ENCODE data around the gene XCL2.
"Not testable (repeated sequence)": the region's sequence is repeated elsewhere in the genome, so short reads cannot be mapped to it uniquely, and the experiment has no call there.

XCL2 gene, protein sequence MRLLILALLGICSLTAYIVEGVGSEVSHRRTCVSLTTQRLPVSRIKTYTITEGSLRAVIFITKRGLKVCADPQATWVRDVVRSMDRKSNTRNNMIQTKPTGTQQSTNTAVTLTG

DNA sequence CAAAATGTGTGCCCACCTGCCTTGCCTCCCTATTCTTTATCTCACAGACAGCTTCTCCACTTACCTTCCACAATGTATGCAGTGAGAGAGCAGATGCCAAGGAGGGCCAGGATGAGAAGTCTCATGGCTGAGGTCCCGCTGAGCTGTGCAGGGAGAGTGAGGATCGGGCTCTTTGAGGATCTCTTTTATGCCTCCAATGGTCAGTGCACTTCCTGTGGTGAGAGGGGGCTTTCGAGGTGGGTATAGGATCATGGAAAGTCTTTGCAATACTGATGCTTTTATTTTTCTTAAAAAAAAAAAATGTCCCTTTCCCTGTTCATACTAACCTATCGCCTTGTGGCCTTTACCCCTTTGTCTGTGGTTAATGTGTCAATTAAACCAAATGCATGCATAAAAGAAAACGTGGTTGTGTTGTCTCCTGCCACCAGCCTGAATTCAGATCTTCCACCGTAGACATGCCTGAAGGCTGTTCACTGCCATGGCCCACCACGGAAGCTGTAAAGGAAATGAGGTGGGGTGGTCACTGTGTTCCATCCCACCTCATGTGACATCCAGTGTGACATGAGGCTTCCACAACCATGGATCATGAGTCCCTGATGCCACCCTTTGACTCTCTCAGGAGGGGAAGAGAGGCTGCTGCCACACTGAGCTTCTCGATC, at the start of gene XCL2:
XCL2 (minus strand) TSS at position 158 of the 659 bp plus-strand sequence; CDS start at position 125, 33 bp downstream.
- not testable (repeated sequence) for DNase-seq

DNA sequence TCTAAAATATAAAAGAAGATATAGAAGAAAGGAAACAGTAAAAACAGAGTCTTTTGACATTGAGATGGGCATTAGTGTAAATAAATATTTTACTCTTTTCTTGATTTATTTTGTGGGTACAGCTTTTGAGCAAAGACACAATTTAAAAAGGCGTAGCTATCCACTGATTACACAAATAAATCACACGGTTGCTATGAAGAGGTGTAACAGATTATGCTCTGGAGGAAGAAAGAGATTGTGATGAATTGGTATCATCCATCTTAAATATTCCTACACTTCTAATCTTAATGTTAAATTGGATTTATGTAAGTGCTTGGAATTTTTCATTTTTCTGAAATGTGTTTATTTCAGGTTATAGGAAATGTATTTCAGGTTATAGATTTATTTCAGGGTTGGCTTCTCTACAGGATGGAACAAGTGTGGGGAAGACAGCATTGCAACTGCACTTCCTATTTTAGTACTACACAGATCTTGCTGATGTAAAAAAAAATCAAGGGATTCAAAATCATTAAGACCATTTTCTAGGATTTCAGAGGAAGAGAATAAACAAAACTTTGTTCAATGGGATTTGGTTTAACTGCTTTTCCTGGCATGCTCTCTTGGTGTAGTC, 47.9 kb upstream of the XCL2 start:
- no peak for DNase-seq

DNA sequence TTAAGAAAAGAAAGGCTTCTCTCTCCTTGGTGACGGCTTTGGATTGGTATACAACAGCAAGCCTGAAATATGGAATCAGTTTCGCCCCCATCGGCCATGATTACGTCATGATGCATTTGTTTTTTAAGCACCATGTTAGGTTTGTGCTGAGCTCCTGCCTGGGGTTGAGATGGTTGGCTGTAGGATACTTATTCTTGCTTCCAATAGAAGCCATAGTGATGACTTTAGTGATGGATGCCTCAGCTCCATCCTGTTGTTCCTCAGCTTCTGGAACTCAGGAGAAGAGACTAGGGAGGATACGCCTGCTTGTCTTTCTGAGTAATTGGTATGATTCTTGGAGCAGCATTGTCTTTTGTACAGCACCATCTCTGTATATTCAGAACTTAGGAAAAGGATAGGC, 47.3 kb upstream of the XCL2 start:
- DNase-seq: no peak

DNA sequence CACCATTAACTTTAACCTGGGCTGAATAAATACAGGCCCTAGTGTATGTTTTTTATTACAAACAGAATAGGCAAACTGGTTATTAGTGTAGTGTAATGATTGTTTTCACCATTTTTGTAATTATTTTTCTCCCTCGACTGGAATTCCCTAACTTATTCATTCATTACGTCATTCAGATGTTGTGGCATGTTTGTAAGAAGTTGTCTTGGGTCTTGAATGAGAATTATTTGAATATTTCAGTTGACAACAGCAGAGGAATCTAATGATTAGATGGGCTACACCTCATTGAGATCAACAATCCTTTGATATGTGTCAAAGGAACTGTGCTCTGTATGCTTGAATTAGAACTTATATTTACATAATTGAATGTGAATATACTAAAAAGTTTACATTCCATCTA, 45.4 kb upstream of the XCL2 start:
- no peak for DNase-seq

DNA sequence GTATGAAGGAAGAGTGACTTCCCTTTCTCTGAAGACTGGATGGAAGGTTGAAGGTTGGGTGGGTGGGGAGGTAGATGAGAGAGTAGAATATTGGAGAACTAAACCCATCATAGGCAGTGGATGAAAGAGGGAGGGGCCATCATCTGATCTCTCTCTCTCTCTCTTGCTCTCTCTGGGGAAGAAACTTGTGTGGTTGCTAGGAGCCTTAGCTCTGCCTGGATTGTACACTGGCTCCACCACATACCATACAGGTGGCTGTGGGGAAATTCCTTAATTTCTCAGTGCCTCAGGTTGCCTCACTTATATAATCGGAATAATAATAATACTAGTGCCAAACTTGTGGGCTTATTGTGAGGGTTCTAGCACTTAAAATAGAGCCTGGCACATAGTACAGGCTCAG, 42.1 kb upstream of the XCL2 start:
- no peak for DNase-seq

DNA sequence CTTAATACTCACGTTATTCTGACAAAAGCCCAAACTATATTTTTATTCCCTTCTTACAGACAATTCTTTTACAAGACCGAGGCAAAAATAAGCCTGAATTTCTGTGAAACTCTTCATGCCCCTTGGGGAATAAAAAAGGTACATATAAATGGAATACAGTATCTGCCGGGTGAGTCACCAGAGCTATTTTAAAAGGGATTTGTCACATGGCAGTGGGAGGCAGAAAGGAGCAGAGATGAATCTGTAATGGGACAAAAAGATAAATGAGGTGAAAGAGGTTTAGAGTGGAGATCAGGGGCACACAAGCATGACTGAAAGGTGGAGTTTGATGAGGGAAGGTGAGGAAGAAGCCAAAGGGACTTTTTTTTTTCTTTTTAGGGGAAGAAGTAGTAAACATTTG, 41.4 kb upstream of the XCL2 start:
- no peak for DNase-seq

DNA sequence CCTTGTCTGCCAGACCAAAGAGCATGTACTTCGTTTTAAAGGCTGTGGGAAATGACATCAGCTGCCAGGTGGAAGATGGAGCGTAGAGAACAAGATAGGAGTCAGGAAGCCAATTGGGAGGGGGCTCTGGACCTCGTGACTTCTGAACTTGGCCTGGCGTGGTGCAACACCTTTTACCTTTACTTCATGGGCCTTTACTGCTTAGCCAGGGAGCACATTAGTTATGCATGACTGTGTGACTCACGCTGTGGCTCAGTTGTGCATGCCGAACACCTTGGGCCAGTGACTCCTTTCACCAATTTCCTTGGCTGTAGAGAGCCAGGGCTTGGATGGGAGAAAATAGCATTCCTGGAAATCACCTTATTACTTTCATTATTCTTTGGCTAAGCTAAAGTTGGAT, 39.8 kb upstream of the XCL2 start:
- no peak for DNase-seq

DNA sequence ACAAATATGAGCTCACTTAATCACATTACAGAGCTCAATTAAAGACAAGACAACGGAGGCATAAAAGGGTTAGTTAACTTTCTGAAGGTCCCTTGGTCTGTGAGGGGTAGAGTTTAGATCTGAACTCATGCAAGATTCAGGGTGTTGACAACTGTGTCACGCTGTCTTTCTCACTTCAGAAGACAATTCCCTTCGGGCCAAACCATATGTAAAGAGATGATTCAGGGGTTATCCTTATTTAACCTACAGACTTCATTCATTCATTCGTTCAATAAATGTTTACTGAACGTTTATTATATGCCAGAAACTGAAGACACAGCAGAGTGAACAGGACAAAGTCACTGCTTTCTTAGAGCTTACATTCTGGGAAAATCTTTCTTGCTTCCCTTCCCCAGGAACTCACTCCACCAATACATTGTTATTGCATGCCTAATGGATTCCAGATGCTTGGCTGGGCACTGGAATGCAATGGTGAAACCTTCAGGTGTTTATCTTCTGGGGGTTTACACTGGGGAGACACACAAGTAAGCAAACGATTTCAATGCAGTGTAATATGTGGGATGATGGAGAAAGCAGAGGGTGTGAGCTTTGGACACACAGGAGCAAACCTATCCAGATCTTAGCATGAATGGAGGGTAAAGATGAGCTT, 39.0 kb upstream of the XCL2 start:
- DNase-seq: no peak

DNA sequence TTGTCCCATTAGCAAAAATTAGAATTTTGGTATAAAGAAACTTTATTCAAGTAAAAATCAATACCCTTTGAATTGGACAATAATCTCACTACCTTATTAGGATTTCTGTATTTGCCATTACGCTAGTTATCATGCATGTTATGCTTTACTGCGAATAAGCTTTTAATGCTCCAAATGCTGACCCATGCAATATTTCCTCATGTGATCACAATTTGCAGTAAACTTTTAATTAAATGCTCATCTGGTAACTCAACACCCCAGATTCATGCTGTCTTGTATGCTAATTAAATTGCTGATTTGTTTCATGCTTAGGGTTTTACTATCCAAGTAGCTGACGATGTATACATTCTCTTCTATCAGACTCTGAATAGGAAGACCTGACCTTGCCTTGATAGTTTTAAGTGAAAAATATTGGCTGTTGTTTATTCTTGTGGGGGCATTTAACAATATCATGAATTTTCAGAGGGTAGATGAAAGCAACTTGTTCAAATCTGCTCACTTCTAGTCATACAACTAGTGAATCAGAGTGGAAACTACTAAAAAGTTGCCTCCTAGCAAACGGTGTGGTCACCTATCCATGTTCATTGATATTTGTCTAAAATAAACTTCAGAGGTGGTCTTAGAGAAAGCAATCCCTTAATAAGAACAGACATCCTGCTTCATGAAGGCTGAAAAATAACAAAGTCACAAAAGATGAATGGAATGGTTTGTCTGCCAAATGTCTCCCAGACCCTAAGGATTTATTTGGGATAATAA, 38.2 kb upstream of the XCL2 start:
- no peak for DNase-seq

DNA sequence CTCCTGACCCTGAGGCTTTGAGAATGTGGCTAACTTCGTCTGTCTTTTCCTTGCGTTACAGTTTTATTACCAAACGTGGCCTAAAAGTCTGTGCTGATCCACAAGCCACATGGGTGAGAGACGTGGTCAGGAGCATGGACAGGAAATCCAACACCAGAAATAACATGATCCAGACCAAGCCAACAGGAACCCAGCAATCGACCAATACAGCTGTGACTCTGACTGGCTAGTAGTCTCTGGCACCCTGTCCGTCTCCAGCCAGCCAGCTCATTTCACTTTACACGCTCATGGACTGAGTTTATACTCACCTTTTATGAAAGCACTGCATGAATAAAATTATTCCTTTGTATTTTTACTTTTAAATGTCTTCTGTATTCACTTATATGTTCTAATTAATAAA, 37.2 kb upstream of the XCL2 start:
- not testable (repeated sequence) for DNase-seq

DNA sequence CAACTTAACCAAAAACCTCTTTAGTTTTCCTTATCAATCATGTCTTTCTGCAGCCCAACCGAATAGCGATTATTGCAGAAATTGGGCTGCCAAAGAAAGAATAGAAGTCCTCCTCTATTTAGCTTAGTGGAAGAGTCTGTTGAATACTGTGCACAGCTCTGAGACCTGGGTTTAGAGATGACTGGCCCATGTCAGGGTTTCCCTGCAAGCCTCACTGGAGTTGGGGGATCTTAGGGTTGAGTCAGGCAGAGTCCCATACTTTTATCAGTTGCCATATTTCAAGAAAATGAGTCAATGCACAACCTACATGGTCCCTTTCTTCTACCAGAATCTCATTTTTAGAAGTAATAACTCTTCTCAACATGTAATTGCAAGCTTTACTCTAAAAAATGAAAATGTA, 36.5 kb upstream of the XCL2 start:
- DNase-seq: not testable (repeated sequence)

DNA sequence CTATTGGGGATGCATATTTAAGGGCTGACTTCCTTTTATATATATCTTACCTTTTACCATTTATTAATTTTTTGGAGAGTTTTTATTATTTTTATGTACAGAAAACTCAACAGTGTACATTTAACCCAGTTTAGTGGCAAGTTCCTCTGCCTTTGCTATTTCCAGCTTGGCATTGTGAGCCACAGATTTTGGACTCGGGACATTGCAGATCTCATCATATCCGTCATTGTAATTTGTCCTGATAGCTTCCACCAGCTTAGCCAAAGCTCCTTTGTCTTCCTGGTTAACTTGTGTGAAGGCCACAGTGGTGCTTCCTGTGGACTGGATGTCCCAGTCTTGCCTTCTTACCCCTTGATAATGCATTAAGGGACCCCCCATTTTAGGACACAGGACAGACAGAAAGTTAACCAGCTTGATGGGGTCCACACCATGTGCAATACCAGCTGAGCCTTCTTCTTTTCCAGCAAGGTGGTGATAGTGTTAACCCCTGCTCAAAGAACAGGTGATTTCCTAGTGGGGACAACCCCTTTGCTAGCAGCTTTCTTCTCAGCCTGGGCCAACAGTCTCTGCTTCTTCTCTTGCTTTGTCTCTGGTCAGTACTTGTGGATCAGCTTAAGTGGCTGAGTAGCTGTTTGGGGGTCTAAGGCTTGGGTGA, 34.9 kb upstream of the XCL2 start:
- not testable (repeated sequence) for DNase-seq

DNA sequence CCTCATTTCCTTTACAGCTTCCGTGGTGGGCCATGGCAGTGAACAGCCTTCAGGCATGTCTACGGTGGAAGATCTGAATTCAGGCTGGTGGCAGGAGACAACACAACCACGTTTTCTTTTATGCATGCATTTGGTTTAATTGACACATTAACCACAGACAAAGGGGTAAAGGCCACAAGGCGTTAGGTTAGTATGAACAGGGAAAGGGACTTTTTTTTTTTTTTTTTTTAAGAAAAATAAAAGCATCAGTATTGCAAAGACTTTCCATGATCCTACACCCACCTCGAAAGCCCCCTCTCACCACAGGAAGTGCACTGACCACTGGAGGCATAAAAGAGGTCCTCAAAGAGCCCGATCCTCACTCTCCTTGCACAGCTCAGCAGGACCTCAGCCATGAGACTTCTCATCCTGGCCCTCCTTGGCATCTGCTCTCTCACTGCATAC, 32.5 kb upstream of the XCL2 start, which contains the start of gene XCL1:
XCL1 (plus strand) TSS at position 361 of the 444 bp plus-strand sequence; CDS start at position 394, 33 bp downstream.
- not testable (repeated sequence) for DNase-seq

DNA sequence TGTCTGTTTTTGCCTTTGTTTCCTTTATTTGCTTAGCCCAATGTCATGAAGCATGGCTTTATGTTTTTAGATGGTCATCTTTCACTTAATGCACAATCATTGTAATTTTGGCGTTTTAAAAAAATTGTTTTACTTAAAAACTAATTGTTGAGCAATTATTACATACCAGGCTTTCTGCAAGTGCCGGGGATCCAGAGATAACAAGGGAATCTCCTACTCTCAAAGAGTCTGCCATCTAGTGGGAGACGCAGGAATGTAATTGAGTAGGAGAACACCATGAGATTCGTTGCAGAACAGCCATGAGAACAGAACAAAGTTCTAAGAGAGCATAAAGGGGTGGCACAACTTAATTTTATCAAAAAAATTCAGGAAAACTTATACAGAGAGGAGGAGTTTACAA, 30.4 kb upstream of the XCL2 start:
- not testable (repeated sequence) for DNase-seq

DNA sequence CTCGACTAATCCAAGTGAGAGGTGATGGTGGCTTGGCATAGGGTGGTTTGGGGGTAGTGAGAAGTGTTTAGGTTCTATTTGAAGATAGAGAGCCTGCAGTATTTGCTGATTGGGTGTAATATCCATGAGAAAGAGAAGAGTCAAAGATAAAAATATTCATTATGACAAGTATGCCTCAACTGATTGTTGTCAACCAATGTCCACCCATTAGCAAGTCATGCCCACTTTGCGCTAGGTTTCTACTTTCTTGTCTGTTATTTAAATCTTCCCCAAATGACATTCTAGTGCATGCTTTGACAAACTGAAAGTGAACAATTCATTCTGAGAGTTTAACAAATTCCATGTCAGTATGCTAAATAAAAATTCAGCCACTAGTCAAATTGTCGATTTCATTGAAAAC, 28.8 kb upstream of the XCL2 start:
- no peak for DNase-seq

DNA sequence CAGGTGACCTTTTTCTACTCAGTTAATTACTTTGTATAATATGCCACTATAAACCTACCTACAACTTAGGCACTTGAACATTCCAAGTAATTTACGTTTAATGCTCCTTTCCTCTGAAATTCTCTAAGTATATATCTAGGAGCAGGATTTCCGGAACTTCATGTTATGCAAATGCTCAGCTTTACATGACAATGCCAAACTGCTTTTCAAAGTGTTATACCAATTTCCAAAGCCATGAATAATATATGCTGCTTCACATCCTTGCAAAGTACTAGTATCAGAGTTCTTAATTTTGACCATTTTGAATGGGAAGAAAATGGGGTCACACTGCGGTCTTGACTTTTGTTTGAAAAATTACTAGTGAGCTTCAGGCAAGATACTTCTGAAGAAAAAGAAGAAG, 26.9 kb upstream of the XCL2 start:
- DNase-seq: no peak

DNA sequence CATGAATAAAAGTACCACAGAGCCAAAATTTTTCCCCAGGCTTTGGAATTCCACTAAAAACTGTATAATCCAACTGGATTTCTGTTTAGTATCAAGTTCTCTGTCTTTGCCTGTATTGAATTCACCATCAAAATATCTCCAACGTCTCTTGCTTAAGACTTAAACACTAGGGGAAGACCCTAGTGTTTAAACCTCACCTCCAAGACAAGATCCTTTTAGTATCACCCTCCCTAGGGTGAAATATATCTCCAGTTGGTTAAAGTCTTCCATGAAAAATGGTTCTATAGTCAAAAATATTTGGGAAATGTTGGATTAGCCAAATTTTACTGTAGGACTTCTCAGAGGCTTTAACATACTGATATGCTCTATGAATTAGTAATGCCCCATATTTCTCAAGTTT, 24.5 kb upstream of the XCL2 start:
- no peak for DNase-seq

DNA sequence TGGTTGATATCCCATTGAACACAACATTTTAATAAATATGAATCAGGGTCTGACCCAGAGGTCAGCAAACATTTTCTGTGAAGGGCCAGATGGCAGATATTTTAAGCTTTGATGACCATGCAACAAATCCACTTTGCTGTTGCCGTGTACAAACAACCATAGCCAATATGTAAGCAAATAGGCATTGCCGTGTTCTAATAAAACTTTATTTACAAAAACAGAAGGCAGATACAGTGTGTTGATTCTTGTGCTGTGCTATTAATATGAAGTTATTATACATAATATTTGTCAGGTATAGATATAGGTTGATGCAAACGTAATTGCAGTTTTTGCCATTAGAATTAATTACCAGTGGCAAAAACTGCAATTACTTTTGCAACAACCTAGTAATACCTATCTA, 23.8 kb upstream of the XCL2 start:
- DNase-seq: no peak

DNA sequence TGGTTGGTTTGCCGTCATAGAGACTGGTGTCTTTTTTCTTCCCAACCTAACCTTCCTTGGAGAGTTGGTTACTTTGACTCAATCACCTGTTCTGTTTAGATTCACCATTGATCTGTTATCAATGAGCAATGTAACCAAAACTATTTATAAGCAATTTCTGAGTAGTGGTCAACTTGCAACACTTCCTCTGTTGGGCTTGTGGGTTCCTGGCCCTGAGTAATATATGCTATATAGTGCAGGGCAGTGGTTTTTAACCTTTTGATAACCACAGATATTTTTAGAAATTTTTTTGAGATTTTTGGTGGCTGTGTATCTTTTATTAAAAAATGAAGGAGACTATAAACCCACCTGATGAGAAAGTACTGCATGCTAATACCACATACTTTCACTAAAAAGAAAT, 23.2 kb upstream of the XCL2 start:
- DNase-seq: no peak

DNA sequence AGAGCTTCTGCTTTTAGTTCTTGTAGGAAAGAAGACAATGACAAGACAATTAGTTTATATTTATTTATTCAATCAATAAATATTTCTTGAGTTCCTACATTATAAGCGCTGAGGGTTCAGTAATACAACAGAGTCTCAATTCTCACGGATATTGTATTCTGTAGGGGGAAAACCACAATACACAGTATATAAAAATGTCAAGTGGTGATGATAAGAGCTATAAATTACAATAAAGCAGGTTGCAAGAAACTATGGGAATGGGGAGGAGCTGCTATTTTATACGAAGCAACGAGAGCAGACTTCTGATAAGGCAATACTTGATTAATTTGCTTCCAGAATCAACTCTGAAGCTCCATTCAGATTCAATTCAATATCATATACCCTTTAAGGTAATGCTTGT, 22.0 kb upstream of the XCL2 start:
- DNase-seq: no peak

DNA sequence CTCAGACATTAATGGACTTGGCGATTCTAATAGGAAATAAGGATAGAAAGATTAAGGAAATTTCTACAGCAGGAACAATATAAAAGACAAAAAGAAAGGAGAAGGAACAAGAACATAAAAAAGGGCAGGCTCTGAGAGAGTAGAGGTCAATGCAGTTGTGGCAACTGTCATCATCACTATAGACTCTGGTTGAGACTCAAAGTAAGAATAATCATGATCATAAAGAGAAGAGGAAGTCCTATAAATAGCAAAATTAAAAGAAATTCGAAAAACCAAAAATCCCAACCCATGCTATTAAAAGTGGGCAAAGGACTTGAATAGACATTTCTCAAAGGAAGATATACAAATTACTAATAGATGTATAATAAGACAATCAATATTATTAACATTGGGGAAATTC, 18.2 kb upstream of the XCL2 start:
- no peak for DNase-seq

DNA sequence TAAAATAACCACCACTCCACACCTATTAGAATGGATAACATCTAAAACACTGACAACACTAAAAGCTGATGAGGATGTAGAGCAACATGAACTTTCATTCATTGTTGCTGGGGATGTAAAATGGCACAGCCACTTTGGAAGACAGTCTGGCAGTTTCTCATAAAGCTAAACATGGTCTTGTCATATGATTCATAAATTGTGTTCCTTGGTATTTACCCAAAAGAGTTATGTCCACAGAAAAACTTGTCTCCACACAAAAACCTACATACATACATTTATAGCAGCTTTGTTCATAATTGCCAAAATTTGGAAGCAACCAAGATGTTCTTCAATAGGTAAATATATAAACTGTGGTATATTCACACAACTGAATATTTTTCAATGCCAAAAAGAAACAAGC, 16.6 kb upstream of the XCL2 start:
- DNase-seq: no peak

DNA sequence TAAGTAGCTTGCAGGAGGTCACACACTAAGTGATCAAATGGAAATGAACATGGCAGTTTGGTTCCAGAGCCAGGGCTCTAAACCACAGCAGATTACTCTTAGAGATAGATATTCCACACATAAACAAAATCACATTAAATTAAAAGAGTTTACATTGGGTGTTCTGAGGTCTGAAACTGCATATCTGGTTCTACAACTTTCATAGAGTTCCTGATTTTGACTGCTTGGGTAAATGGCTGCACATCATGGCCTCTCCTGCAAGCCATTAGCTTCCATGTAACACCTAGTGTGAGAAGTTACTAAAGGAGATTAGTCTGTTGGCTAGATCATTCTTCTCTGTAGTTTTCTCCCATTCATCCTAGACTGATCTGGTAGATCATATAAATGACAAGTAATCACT, 12.8 kb upstream of the XCL2 start:
- no peak for DNase-seq

All from NCI-H187 (cell line).